ENCODE results near the gene DAPL1.

Gene DAPL1

DNA sequence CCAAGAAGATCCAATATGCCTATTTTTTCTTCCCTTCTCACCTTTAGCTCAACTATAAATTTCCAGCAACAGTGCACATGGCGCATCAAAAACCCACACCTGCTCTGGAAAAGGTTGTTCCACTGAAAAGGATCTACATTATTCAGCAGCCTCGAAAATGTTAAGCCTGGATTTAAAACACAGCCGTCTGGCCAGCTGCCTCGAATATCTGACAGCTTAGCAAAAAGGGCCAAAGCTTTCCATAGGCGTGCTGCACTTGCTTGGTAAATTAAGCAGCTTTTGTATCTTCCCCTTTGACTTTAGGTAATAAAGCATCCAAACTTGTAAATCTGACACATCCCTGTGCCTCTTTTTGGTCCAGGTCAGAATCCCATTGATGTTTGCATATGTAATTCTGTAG is 20.5 kb downstream of the DAPL1 start:
- WGBS, 2 experiments, result 90 to 91% methylated on average over 5 of the region's 5 CpGs
- H3K36me3 ChIP-seq (ENCODE audit: control insufficient read depth, insufficient read depth, low read length), result no peaks in the 10 kb centered on the region

DNA sequence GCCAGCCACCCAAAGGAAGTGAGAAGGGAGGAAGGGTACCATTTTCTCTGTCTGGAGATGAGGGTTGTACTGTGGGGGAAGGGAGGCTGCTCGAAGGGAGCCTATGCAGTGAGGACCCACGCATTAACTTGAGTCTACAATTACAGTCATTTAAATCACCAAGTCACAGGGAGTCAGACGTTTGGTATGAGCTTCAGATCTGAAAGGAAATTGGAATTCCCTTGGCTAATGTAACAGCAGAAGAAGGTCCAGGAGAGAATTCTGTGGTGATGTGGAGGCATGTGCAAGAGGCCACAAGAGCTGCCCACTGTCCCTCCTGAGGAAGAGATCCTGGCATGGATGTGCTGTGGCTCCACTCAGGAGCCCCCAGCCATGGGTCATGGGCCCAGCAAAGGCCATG is 22.5 kb downstream of the DAPL1 start:
- H3K36me3 ChIP-seq (ENCODE audit: control insufficient read depth, insufficient read depth, low read length), result no peaks in the 10 kb centered on the region
- no peak overlapping the region for H3K27ac ChIP-seq (ENCODE audit: insufficient read depth, low read depth, low read length, poor library complexity, severe bottlenecking)
- H3K4me3 ChIP-seq (ENCODE audit: insufficient read depth, low read depth, low read length), result no peak overlapping the region
- no peaks in the 10 kb centered on the region for H3K9me3 ChIP-seq (ENCODE audit: control insufficient read depth, low read length)
- WGBS, 2 experiments, result 84 to 89% methylated on average over 3 of the region's 3 CpGs
- H3K27me3 ChIP-seq (ENCODE audit: control insufficient read depth, insufficient read depth, low read length, poor library complexity, severe bottlenecking), result no peaks in the 10 kb centered on the region
- no peaks in the 10 kb centered on the region for H3K4me1 ChIP-seq (ENCODE audit: control insufficient read depth, insufficient read depth, low read length)

More for the DNA sequence above, 20.5 kb downstream of the DAPL1 start:
- no peaks in the 10 kb centered on the region for H3K9me3 ChIP-seq (ENCODE audit: control insufficient read depth, low read length)
- no peaks in the 10 kb centered on the region for H3K27me3 ChIP-seq (ENCODE audit: control insufficient read depth, insufficient read depth, low read length, poor library complexity, severe bottlenecking)
- no peak overlapping the region for H3K4me3 ChIP-seq (ENCODE audit: insufficient read depth, low read depth, low read length)
- H3K27ac ChIP-seq (ENCODE audit: insufficient read depth, low read depth, low read length, poor library complexity, severe bottlenecking), result no peak overlapping the region
- H3K4me1 ChIP-seq (ENCODE audit: control insufficient read depth, insufficient read depth, low read length), result no peaks in the 10 kb centered on the region

- no peaks in the 10 kb centered on the region for H3K9me3 ChIP-seq (ENCODE audit: control insufficient read depth, low read length)
- WGBS, 2 experiments, result 90 to 91% methylated on average over 3 of the region's 3 CpGs
- no peaks in the 10 kb centered on the region for H3K4me1 ChIP-seq (ENCODE audit: control insufficient read depth, insufficient read depth, low read length)
- H3K27me3 ChIP-seq (ENCODE audit: control insufficient read depth, insufficient read depth, low read length, poor library complexity, severe bottlenecking), result no peaks in the 10 kb centered on the region
- no peaks in the 10 kb centered on the region for H3K36me3 ChIP-seq (ENCODE audit: control insufficient read depth, insufficient read depth, low read length)
- H3K4me3 ChIP-seq (ENCODE audit: insufficient read depth, low read depth, low read length), result no peak overlapping the region
- H3K27ac ChIP-seq (ENCODE audit: insufficient read depth, low read depth, low read length, poor library complexity, severe bottlenecking), result no peak overlapping the region
Observed at GRCh38 chr2:158818511-158818910, 23.4 kb downstream of the DAPL1 start.

- Histone ChIP-seq H3K27me3 (ENCODE audit: control insufficient read depth, insufficient read depth, low read length, poor library complexity, severe bottlenecking) (no peaks in the 10 kb centered on the region), H3K4me3 (ENCODE audit: insufficient read depth, low read depth, low read length) (no peak overlapping the region), H3K9me3 (ENCODE audit: control insufficient read depth, low read length) (no peaks in the 10 kb centered on the region), H3K36me3 (ENCODE audit: control insufficient read depth, insufficient read depth, low read length) (no peaks in the 10 kb centered on the region), H3K4me1 (ENCODE audit: control insufficient read depth, insufficient read depth, low read length) (no peaks in the 10 kb centered on the region), H3K27ac (ENCODE audit: insufficient read depth, low read depth, low read length, poor library complexity, severe bottlenecking) (no peak overlapping the region)
- WGBS, 2 experiments, result 73 to 74% methylated on average over 13 of the region's 13 CpGs
Observed at GRCh38 chr2:158822193-158822592, 27.1 kb downstream of the DAPL1 start.

DNA sequence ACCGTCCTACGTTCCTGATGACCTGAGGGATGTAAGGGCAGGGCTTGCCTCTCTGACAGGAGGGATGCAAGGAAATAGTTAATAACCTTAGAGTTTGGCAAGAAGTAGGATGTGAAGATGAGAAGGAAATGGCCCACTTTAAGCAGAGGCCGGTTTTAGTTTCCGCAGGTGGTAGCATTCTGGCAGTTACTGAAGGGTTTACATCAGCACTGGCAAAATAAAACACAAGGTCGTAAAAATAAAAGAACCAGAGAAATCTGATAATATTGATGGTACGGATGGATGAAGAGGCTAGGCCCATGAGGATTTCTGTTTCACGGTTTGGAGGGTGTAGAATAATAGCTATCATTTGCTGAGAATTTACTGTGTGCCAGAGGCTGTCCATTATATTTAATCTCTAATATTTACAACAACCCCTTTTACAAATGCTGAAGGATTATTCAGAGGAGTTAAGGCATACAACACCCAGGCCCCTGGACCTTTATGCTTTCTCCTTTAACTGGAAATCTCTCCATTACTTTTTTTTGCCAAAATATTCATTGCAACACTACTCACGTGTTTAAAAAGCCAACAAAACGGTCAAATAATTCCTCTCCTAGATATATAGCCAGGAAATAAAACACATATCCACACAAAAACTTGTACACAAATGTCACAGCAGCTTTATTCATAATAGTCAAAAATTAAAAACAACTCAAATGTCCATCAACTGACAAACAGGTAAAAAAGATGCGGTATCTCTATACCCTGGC is 28.5 kb downstream of the DAPL1 start:
- H3K4me1 ChIP-seq (ENCODE audit: control insufficient read depth, insufficient read depth, low read length), result no peaks in the 10 kb centered on the region

GRCh38 chr2:158825021-158825420 is 29.9 kb downstream of the DAPL1 start:
- H3K36me3 ChIP-seq (ENCODE audit: control insufficient read depth, insufficient read depth, low read length), result no peaks in the 10 kb centered on the region
- H3K27ac ChIP-seq (ENCODE audit: insufficient read depth, low read depth, low read length, poor library complexity, severe bottlenecking), result no peak overlapping the region
- H3K27me3 ChIP-seq (ENCODE audit: control insufficient read depth, insufficient read depth, low read length, poor library complexity, severe bottlenecking), result no peaks in the 10 kb centered on the region
- H3K9me3 ChIP-seq (ENCODE audit: control insufficient read depth, low read length), result no peaks in the 10 kb centered on the region
- H3K4me1 ChIP-seq (ENCODE audit: control insufficient read depth, insufficient read depth, low read length), result no peaks in the 10 kb centered on the region
- 92 to 93% methylated on average over 2 of the region's 3 CpGs for WGBS, 2 experiments
- no peak overlapping the region for H3K4me3 ChIP-seq (ENCODE audit: insufficient read depth, low read depth, low read length)

More for the DNA sequence above, 28.5 kb downstream of the DAPL1 start:
- Histone ChIP-seq H3K4me3 (ENCODE audit: insufficient read depth, low read depth, low read length) (no peak overlapping the region), H3K27me3 (ENCODE audit: control insufficient read depth, insufficient read depth, low read length, poor library complexity, severe bottlenecking) (no peaks in the 10 kb centered on the region), H3K27ac (ENCODE audit: insufficient read depth, low read depth, low read length, poor library complexity, severe bottlenecking) (no peak overlapping the region), H3K36me3 (ENCODE audit: control insufficient read depth, insufficient read depth, low read length) (no peaks in the 10 kb centered on the region), H3K9me3 (ENCODE audit: control insufficient read depth, low read length) (no peaks in the 10 kb centered on the region)
- WGBS, 2 experiments, result 88 to 93% methylated on average over 9 to 10 of the region's 10 CpGs

DNA sequence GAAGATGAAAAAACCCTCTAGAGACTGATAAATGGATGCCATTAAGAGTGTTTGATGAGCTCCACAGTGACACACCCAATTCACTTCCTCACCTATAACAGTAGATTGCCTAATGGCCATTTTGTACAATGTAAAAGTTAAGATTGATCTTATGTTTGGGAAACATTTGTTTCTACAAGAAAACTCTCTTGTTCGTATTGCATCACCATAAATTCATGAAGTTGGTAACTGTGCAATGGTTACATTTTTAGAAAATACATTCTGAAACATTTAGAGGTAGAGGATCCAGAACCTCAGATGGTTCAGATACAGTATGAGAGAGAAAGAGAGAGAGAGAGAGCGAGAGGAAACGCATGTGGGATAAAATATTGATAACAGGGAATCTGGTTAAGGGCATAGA is 31.8 kb downstream of the DAPL1 start:
- 96 to 98% methylated on average over 3 of the region's 3 CpGs for WGBS, 2 experiments
- Histone ChIP-seq H3K4me1 (ENCODE audit: control insufficient read depth, insufficient read depth, low read length) (no peaks in the 10 kb centered on the region), H3K36me3 (ENCODE audit: control insufficient read depth, insufficient read depth, low read length) (no peaks in the 10 kb centered on the region), H3K27me3 (ENCODE audit: control insufficient read depth, insufficient read depth, low read length, poor library complexity, severe bottlenecking) (no peaks in the 10 kb centered on the region), H3K4me3 (ENCODE audit: insufficient read depth, low read depth, low read length) (no peak overlapping the region), H3K9me3 (ENCODE audit: control insufficient read depth, low read length) (no peaks in the 10 kb centered on the region), H3K27ac (ENCODE audit: insufficient read depth, low read depth, low read length, poor library complexity, severe bottlenecking) (no peak overlapping the region)

GRCh38 chr2:158828378-158829164 is 33.5 kb downstream of the DAPL1 start:
- Histone ChIP-seq H3K4me3 (ENCODE audit: insufficient read depth, low read depth, low read length) (no peak overlapping the region), H3K4me1 (ENCODE audit: control insufficient read depth, insufficient read depth, low read length) (no peaks in the 10 kb centered on the region), H3K27ac (ENCODE audit: insufficient read depth, low read depth, low read length, poor library complexity, severe bottlenecking) (no peak overlapping the region), H3K36me3 (ENCODE audit: control insufficient read depth, insufficient read depth, low read length) (no peaks in the 10 kb centered on the region), H3K9me3 (ENCODE audit: control insufficient read depth, low read length) (no peaks in the 10 kb centered on the region), H3K27me3 (ENCODE audit: control insufficient read depth, insufficient read depth, low read length, poor library complexity, severe bottlenecking) (no peaks in the 10 kb centered on the region)
- 83 to 86% methylated on average over 4 of the region's 4 CpGs for WGBS, 2 experiments

GRCh38 chr2:158829167-158829566 is 34.0 kb downstream of the DAPL1 start:
- WGBS, 2 experiments, result 94 to 95% methylated on average over 4 of the region's 4 CpGs
- H3K4me1 ChIP-seq (ENCODE audit: control insufficient read depth, insufficient read depth, low read length), result no peaks in the 10 kb centered on the region
- H3K9me3 ChIP-seq (ENCODE audit: control insufficient read depth, low read length), result no peaks in the 10 kb centered on the region
- no peak overlapping the region for H3K4me3 ChIP-seq (ENCODE audit: insufficient read depth, low read depth, low read length)
- no peak overlapping the region for H3K27ac ChIP-seq (ENCODE audit: insufficient read depth, low read depth, low read length, poor library complexity, severe bottlenecking)
- H3K27me3 ChIP-seq (ENCODE audit: control insufficient read depth, insufficient read depth, low read length, poor library complexity, severe bottlenecking), result no peaks in the 10 kb centered on the region
- no peaks in the 10 kb centered on the region for H3K36me3 ChIP-seq (ENCODE audit: control insufficient read depth, insufficient read depth, low read length)

DNA sequence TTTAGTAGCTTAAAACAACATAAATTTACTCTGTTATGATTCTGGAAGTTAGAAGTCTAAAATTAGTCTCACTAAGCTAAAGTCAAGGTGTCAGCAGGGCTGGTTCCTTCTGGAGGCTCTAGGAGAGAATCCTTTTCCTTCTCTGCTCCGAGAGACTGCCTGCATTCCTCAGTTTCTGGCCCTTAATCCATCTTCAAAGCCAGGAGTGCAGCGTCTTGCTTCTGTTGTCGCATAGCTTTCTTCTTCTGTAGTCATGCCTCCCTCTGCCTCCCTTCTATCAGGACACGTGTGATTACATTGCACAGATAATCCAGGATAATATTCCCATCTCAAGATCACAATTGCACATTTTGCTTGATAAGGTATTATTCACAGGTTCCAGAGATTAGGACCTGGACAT is 35.1 kb downstream of the DAPL1 start:
- no peaks in the 10 kb centered on the region for H3K36me3 ChIP-seq (ENCODE audit: control insufficient read depth, insufficient read depth, low read length)
- WGBS, 2 experiments, result 73 to 78% methylated on average over 4 of the region's 4 CpGs
- H3K27me3 ChIP-seq (ENCODE audit: control insufficient read depth, insufficient read depth, low read length, poor library complexity, severe bottlenecking), result no peaks in the 10 kb centered on the region
- H3K4me1 ChIP-seq (ENCODE audit: control insufficient read depth, insufficient read depth, low read length), result no peaks in the 10 kb centered on the region
- no peak overlapping the region for H3K4me3 ChIP-seq (ENCODE audit: insufficient read depth, low read depth, low read length)
- no peaks in the 10 kb centered on the region for H3K9me3 ChIP-seq (ENCODE audit: control insufficient read depth, low read length)
- no peak overlapping the region for H3K27ac ChIP-seq (ENCODE audit: insufficient read depth, low read depth, low read length, poor library complexity, severe bottlenecking)

Measured in ectodermal cell (in vitro differentiated cells).